Left kidney (tissue), 8 donors: ENCODE results near the gene ARHGAP32. TPM values are rescaled to one million over a fixed set of nuclear protein-coding genes. Genes with fewer than 3 reads are reported as not detected.

Experiments
- DNase-seq: peaks from one replicate; pipeline ENCODE4 v3.0.0-alpha.2; 2013
- long read RNA-seq, 8 donors: transcript quantifications; one replicate each; lab custom pipeline, GENCODE V29; 2026
- polyA plus RNA-seq: library from polyadenylated mRNA; unstranded; fragments of 120-200 nt; gene quantifications from one replicate; pipeline ENCODE4 v1.2.1, GENCODE V29; 2013; ENCODE audit not compliant: insufficient read length

ARHGAP32 gene
- 22.7 TPM for polyA plus RNA-seq
- long read RNA-seq, donor 1, partial matches to known transcripts = 14 of 14 reads
- long read RNA-seq, donor 1, other reads (novel, unspliced or antisense) = 0 of 14 reads
- long read RNA-seq, donor 2, partial matches to known transcripts = 16 of 16 reads
- long read RNA-seq, donor 2, other reads (novel, unspliced or antisense) = 0 of 16 reads
- long read RNA-seq, donor 3, partial matches to known transcripts = 11 of 11 reads
- long read RNA-seq, donor 3, other reads (novel, unspliced or antisense) = 0 of 11 reads
- long read RNA-seq, donor 4 = 0 reads
- long read RNA-seq, donor 5 = 0 reads
- long read RNA-seq, donor 6, partial matches to known transcripts = 7 of 7 reads
- long read RNA-seq, donor 6, other reads (novel, unspliced or antisense) = 0 of 7 reads
- long read RNA-seq, donor 7, partial matches to known transcripts = 7 of 8 reads
- long read RNA-seq, donor 7, other reads (novel, unspliced or antisense) = 0 of 8 reads
- long read RNA-seq, donor 8, partial matches to known transcripts = 5 of 5 reads
- long read RNA-seq, donor 8, other reads (novel, unspliced or antisense) = 0 of 5 reads

DNA sequence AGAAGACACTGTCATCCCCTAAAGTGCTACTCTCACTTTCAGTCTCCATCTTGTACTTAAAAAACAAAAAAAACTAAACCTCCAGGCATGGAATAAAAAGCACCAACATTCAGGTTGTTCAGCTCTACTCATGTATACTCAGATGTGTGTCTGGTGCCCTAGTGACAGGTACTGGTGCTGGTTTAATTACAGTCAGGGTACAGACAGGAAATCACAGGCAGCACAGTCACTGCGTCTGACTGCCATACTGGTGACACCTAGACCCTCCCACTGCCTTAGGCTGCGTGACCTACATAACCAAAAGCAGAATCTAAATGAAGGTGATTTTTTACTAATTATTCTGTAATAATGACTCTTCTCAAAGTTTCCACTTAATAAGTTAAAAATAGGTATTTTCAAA is at the start of gene ARHGAP32:
TSS of gene ARHGAP32 (minus strand) at position 176 of the 400 bp plus-strand sequence. CDS start at position 49, 127 bp downstream.
- no peak for DNase-seq

DNA sequence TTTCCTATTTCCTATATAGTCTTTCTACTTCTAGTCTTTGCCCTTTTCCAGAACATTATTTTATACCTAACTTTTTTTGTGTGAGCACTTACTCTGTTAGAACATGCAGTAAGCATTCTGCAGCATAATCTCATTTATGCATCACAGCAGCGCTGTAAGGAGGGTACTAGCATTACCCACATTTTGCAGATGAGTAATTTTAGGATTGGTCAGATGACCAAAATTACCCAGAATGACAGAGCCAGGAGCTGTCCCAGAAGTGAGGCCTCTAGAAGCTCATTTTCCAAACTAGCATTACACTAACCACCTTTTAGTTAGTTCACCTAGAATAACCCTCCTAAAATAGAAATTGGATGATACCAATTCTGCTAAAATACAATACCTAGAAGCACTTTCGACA is 47.1 kb upstream of the ARHGAP32 start:
- DNase-seq = no peak

DNA sequence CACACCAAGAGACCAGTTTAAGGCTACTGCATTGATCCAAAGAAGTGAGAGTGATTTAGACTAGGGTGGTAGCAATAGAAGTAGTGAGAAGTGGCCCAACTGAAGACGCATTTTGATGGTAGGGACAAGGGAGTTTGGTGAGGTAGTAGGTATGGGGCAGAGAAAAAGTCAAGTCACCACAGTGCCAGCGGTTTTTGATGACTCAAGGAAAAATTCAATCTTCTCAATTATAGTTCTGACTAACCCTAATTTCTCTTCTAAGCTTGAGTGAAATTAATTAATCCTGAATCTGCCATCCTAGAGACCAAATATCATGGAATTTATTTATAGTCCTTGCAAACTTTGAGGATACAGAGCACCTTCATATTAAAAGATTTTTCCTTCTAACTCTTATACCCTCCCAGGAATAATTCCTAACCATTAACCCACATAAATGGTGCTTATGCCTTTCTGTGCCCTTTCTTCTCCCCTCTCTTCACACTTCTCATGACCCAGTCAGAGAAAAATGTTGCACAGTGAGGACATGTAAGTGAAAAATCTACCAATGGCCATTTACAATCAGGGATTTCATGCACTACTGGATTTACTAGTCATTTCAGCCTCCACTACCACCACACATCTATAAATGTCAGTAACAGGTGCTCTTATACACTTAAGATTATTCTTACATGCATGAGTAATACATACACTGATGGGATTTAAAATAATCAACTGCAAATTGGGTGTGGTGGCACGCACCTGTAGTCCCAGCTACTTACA is 45.9 kb upstream of the ARHGAP32 start:
- no peak for DNase-seq

DNA sequence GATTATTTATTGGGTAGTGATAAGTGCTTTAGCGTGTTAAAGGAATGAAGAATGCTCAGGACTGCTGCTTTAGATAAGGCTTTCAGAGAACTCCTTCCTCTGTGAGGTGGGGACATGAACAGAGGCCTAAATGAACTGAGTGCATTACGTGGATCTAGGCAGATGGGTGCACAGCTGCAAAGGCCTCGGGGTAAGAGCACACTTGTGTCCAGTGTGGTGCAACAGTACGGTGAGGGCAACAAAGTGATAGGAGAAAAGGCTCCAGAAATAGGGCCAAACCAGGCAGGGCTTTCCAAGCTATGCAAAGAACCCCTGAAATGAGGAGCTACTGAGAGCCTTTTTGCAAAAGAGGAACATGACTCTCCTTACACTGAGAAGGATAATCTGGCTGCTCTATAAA is 45.3 kb upstream of the ARHGAP32 start:
- no peak for DNase-seq

DNA sequence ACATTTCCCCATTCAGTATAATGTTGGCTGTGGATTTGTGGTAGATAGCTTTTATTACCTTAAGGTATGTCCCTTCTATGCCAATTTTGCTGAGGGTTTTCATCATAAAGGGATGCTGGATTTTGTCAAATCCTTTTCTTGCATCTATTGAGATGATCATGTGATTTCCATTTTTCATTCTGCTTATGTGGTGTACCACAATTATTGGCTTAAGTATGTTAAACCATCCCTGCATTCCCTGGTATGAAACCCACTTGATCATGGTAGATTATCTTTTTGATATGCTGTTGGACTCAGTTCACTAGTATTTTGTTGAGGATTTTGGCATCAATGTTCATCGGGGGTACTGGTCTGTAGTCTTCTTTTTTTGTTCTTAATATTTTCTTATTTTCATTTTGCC is 44.7 kb upstream of the ARHGAP32 start:
- no peak for DNase-seq

DNA sequence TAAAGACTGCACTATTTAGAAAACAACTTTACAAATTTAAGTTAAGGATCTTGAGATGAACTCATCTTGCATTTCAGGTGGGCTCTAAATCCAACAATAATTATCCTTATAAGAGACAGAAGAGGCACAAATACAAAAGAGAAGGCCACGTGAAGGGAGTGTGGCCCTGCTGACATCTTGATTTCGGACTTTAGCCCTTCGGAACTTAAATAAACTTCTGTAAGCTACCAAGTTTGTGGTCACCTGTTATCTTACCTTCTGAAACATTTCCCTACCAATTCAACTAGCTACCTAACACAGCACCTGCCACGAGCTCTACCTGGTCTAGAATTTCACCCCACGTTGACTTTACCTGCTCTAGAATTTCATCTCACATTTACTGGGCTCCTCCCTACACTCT is 42.9 kb upstream of the ARHGAP32 start:
- no peak for DNase-seq

DNA sequence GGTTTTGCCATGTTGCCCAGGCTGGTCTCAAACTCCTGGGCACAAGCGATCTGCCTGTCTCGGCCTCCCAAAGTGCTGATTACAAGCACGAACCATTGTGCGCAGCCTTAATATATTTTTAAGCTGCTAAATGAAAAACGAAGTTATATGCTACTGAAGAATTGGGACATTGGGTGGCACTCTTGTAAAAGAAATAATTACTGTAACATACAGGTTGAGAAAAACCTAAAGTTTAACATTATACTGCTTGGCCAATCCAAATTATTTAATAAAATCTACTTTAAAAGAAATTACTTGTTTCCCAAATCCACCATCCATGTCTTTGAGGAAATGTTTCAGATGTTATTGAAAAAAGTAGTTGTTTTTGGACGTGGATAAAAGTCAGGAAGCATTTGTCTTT is 37.9 kb upstream of the ARHGAP32 start:
- peak; percentile 11 for DNase-seq

DNA sequence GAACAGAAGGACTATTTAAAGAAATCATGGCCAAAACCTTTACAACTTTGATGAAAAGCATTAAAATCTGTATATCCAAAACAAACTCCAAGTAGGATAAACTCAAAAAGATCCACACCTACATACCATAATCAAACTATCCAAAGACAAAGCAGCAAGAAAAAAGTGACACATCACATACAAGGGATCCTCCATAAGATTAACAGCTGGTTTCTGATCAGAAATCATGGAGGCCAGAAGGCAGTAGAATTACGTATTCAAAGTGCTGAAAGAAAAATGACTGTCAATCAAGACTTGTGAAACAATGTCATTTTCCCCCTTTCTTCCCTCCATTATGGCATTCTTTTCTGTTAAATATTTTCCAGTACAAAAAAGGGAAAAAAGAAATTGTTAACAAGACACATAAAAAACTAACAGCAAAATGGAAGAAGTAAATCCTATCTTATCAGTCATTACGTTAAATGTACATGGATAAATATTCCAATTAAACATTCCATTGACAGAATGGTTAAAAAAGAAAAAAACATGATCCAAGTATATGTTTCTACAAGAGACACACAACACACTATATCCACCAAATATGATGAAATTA is 34.2 kb upstream of the ARHGAP32 start:
- no peak for DNase-seq

DNA sequence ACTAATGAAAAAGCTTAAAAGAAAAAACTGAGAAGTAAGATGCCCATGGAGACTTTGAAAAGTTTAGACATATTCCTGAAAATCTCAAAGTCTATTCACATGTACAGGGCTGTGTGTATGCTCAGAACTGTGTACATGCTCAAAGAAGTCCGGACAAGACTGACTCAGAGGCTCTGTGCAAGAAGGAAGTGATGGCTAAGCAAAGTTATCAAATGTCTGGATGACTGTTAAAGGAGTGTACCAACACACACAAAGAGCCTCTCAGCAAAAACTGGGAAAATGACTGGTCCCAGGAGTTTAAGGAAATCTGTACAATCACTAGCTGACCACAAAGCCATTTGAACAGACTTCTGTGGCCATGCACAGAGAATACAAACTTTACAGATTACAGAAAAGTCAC is 33.1 kb upstream of the ARHGAP32 start:
- no peak for DNase-seq

DNA sequence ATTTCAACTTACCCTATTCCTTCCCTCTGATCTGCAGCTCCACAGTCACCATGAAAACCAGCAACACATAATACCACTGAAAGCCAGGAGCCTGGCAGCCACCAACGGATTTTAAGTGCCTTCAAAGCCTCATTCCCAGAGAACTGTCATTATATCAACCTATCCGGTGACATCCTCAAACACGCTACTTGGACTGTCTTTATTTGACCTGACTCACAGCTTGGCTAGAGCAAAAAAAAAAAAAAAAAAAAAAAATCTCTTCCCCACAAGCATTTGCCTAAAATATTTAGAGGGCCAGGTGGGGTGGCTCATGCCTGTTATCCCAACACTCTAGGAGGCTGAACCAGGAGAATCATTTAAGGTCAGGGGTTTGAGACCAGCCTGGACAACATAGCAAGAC is 32.4 kb upstream of the ARHGAP32 start:
- DNase-seq = no peak

DNA sequence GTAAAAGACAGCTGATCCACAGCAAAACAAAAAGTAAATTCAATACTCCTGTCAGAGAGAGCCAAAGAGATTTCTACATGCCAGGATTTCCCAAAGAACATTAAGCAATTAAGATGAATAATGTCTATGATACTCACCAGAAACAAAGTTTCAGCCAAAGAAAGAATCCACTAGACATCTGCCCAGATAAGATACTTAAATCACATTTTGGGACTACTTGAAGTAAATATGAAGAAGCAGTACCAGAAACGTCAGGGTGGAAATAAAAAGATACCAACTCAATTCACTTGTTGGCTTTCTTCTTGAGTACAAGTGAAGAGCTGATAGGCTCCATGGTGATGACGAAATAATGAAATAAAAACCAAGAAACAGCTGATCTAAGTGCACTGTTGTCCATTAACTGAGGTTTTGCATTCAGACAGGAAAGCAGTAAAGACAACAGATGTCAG is 31.6 kb upstream of the ARHGAP32 start:
- no peak for DNase-seq

DNA sequence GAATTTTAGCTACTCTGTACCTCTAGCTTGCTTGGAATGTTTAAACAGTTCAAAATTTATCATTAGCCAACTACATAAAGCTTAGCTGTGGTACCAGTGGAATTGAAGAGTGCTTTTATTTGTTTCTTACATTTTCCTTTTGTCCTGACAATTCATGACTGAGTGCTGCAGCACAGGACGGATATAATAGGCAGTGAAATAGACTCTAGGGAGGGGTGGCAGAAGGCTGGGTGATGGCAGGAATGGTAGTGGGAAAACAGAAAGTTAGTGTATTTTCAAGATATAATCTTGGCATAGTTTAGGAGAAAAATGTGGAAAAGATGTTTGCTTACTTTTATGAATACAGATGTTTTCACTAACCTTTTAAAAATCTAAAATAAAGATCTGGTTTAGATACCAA is 31.1 kb upstream of the ARHGAP32 start:
- no peak for DNase-seq

DNA sequence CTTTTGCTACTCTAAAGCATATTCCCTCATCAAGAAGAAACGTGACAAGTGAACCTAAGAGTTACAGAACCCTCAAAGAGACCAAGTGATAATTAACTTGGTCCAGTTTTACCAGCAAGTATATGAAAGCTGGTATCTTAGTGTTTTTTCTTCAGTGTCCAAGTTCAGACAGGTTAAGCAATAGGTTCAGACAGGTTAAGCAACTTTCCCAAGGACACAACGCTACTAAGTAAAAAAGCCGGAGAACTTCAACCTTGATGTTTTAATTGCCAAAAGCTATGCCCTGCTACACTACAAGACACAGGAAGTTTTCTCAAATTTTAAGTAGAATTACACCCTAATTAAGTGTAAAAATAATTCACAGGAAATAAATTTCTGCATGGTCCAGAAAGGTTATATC is 30.0 kb upstream of the ARHGAP32 start:
- no peak for DNase-seq

DNA sequence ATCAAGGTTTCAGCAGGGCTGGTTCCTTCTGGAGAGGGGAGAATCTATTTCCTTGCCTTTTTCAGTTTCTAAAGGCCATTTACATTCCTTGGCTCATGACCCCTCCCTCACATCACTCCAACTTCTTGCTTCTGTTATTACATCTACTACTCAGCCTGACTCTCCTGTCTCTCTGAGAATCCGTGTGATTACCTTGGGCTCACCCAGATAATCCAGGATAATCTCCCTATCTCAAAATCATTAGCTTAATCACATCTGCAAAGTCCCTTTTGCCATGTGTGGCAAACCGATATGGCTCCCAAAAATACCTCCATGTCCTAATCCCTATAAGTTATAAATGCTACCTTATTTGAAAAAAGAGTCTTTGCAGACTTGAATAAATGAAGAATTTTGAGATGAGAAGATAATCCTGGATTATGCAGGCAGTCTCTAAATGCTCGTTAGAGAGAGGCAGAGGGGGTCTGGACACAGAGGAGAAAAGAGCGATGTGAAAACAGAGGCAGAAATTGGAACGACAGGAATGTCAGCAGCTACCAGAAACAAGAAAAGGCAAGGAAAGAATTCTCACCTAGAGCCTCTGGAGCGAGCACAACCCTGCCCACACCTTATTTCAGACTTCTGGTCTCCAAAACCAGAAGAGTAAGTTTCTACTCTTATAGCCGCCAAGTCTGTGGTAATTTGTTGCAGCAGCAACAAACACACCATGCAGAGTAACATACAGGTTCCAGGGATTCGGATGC is 23.6 kb upstream of the ARHGAP32 start:
- DNase-seq = no peak

DNA sequence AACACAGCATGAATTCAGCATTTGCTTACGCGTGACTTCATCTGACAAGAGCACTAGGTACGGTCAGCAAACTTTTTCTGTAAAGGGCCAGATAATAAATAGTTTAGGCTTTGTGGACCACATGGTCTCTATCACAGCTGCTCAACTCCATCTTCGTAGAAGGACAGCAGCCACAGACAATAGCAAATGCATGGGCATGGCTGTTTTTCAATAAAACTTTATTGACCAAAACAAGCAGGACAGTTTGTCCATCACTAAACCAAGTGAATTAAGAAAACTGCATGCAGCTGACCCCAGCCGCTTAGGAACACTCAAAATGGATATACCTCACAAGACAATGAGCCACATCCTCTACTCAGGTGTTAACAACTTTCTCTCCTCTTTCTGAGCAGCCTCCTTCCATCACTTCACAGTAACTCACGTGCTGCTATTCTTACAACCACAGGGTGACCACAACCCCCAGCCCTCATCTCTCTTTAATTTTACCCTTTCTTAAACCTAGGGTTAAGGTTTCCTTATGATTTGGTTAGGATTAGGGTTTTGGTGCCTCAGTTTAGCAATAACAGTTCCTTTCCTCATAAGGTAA is 22.7 kb upstream of the ARHGAP32 start:
- no peak for DNase-seq

DNA sequence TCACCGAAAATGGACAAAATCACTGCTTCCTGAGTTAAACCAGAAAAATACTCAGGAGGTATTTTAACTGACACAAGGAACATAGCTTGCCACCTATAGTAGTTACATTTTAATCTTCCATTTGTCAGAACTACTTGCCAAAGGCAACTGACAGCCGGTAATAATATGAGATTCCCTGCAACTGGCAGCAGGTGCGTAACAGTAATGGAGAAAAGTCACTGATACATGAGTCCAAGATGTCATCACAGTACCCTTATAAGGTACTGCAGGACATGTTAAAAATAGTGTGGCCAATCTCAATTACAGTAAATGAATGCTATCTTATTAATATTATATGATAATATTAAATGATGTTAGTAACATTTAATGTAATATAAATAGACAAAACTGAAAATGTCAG is 21.1 kb upstream of the ARHGAP32 start:
- DNase-seq = no peak

DNA sequence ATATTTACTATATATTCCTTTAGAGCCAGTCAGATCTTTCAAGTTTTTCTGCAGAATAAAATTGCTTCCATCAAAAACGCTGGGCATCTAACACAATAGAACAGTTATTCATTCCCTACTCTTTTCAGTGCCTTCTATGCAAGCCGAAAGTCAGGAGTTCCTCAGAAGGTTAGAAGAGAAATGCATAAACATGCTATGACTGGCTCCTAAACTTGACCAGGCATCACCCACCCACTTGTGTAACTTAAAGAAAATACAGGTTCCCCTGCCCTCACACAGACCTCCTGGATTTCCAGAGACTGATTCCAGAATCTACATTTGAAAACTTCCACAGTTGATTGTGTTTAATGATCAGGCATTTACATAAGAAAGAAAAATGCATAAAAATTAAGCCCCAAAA is 19.3 kb upstream of the ARHGAP32 start:
- DNase-seq = no peak

DNA sequence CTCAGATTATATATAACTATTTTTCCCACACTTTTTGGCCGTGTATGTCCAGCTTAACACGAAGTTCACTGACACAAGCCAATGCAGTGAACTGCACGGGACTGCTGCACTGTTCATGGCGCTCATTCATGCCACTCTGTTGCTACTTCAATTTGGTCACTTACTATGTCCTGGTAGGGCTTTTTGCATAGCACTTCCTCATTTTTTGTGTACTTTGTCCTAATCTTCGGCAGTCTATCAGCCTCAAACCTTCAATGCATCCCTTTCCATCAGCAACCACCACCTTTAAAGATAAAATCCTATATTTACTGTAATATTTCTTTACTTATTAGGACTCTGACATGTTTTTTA is 18.7 kb upstream of the ARHGAP32 start:
- DNase-seq = no peak

DNA sequence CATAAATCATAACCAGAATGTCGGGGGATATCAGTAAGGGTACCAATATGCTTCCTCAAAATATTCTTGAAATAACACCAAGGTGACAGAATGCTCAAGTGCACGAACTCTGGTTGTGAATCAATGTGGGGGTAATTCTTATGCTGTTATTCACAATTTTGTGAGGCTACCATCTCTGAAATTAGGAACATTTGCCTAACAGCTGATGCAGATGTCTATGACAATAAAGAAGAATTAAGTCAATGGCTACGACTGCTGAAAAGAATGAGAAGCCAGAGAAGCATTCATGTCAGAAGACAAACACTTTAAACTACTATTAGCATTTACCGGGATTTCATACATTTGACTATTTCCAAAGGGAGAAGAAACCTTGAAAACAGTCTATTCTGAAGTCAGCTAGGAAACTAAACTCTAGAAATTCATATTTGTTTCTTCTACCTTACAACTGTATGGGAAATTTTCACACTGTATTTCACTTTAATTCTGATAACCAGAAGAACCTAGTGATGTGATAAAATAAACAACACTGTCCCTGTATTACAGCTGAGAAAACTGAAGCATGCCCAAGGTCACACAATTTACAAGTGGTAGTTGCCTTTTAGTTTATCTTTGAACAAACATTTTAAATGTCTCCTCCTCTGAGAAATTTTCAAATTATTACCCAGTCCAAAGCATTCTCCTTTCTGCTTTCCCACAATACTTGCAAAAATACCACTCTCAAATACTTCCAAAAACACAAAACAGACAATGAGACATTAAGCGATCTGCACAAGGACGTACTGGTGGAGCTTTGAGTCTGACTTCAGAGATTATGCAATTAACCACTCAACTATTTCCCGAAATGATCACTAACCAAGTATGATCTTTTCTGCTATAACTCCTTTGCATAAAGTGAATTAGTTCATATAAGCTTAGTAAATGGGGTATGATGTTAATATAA is 18.0 kb upstream of the ARHGAP32 start:
- no peak for DNase-seq

DNA sequence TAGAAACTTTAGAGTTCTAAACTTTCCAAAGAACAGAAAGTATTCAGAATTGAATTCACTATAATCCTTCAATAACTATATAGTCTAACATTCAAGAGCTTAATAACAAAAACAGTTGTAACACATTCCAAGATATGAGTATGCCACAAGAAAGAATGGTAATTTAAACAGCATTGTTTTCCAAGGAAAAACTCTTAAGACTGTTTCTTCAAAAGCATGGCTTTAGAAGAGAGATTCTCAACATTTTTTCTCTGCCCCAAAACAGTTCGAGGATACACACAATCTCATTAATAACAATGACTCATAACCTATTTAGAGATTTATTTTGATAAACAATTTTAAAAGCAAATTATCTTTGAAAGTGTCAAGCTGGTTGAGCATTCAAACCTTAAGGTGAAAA is 16.7 kb upstream of the ARHGAP32 start:
- no peak for DNase-seq
